NT2/D1 (cell line): ENCODE measurements around the gene RBM47.

Source experiments
- SUZ12 ChIP-seq: IDR thresholded peaks from 2 replicates; pipeline ENCODE4 v1.6.1; 2011; ENCODE audit not compliant: insufficient read length, insufficient read depth; ENCODE audit errors: extremely low read depth
- YY1 ChIP-seq: IDR thresholded peaks from 2 replicates; pipeline ENCODE4 v1.6.1; 2011; ENCODE audit not compliant: insufficient read length, insufficient read depth
- ZNF274 ChIP-seq: IDR thresholded peaks from 2 replicates; pipeline ENCODE4 v1.6.1; 2011; ENCODE audit warnings: mild to moderate bottlenecking, low read depth, low read length

GRCh38 chr4:40536032-40536431 lies 93.6 kb downstream of the RBM47 start:
- TF ChIP-seq YY1: no peak
- no peak for TF ChIP-seq ZNF274
- no peak for TF ChIP-seq SUZ12
